HEK293 (cell line): ENCODE measurements around the gene ZNF337.

Experiments used
- CTCF ChIA-PET: fragments of 350-600 bp; formaldehyde crosslinking; extraction: SDS; loops from one replicate; lab custom pipeline; 2021; ENCODE audit warnings: antibody characterized with exemption; lab: Yijun Ruan, JAX
- POLR2A ChIA-PET: fragments of 300-600 bp; formaldehyde crosslinking; extraction: SDS; loops from one replicate; lab custom pipeline; 2020; ENCODE audit warnings: antibody characterized with exemption, inconsistent platforms; lab: Yijun Ruan, JAX
- H3K27ac ChIP-seq: fragments of 200-500 bp; sonication (Bioruptor generic); 2 replicates; pipeline ENCODE4 v1.5.1; 2014; ENCODE audit warnings: low read depth, low read length, control low read depth, inconsistent platforms; ENCODE audit errors: extremely low read depth
- H3K36me3 ChIP-seq, 2 experiments: fragments of 200-500 bp in 1 of 2; sonication (Bioruptor generic) in 1 of 2; 1 replicate in 1 of 2; 2 replicates in 1 of 2; pipeline ENCODE4 v1.5.1; 2014 to 2017; ENCODE audit warnings: inconsistent platforms in 2 of 2, low read length in 2 of 2; ENCODE audit not compliant: control insufficient read depth in 2 of 2, insufficient read depth in 1 of 2
- H3K4me1 ChIP-seq: fragments of 200-500 bp; sonication (Bioruptor generic); 2 replicates; pipeline ENCODE4 v1.5.1; 2014; ENCODE audit warnings: mild to moderate bottlenecking, low read length, inconsistent platforms; ENCODE audit not compliant: control insufficient read depth, insufficient read depth
- H3K4me3 ChIP-seq: 2 replicates; pipeline ENCODE4 v1.5.1; 2011; ENCODE audit warnings: low read depth, mild to moderate bottlenecking, control low read depth, low read length, moderate library complexity
- H3K9me3 ChIP-seq: fragments of 200-500 bp; sonication (Bioruptor generic); 2 replicates; pipeline ENCODE4 v1.5.1; 2014; ENCODE audit warnings: low read depth, low read length, inconsistent platforms; ENCODE audit not compliant: control insufficient read depth, insufficient read depth
- KLF7 ChIP-seq: fragments of 450-650 bp; formaldehyde crosslinking; IDR thresholded peaks from 2 replicates; pipeline ENCODE4 v1.5.1; 2016; ENCODE audit warnings: missing biosample characterization, missing genetic modification characterization, borderline replicate concordance
- ZEB2 ChIP-seq: fragments of 450-650 bp; formaldehyde crosslinking; IDR thresholded peaks from 2 replicates; pipeline ENCODE4 v1.5.1; 2016; ENCODE audit warnings: missing biosample characterization, missing genetic modification characterization
- ZNF112 ChIP-seq: fragments of 450-650 bp; formaldehyde crosslinking; IDR thresholded peaks from 2 replicates; pipeline ENCODE4 v1.5.0; 2017; ENCODE audit warnings: missing biosample characterization, missing genetic modification characterization
- ZNF157 ChIP-seq: fragments of 450-650 bp; formaldehyde crosslinking; IDR thresholded peaks from 2 replicates; pipeline ENCODE4 v1.5.1; 2016; ENCODE audit warnings: missing biosample characterization, missing genetic modification characterization
- ZNF184 ChIP-seq: fragments of 450-650 bp; IDR thresholded peaks from 2 replicates; pipeline ENCODE4 v1.5.1; 2018; ENCODE audit warnings: missing biosample characterization, mild to moderate bottlenecking, missing genetic modification characterization
- ZNF223 ChIP-seq: fragments of 450-650 bp; formaldehyde crosslinking; IDR thresholded peaks from 2 replicates; pipeline ENCODE4 v1.5.1; 2016; ENCODE audit warnings: missing biosample characterization, missing genetic modification characterization
- ZNF521 ChIP-seq: fragments of 450-650 bp; formaldehyde crosslinking; IDR thresholded peaks from 2 replicates; pipeline ENCODE4 v1.5.1; 2017; ENCODE audit warnings: missing biosample characterization, mild to moderate bottlenecking, missing genetic modification characterization
- ZNF585B ChIP-seq: fragments of 450-650 bp; formaldehyde crosslinking; IDR thresholded peaks from 2 replicates; pipeline ENCODE4 v1.5.1; 2016; ENCODE audit warnings: missing biosample characterization, missing genetic modification characterization
- ZNF768 ChIP-seq: fragments of 450-650 bp; formaldehyde crosslinking; IDR thresholded peaks from 2 replicates; pipeline ENCODE4 v1.5.1; 2018; ENCODE audit warnings: missing biosample characterization, mild to moderate bottlenecking, missing genetic modification characterization
- ZNF791 ChIP-seq: fragments of 450-650 bp; formaldehyde crosslinking; IDR thresholded peaks from 2 replicates; pipeline ENCODE4 v1.5.1; 2016; ENCODE audit warnings: missing biosample characterization, missing genetic modification characterization
- ZNF830 ChIP-seq: fragments of 450-650 bp; IDR thresholded peaks from 2 replicates; pipeline ENCODE4 v1.5.0; 2018; ENCODE audit warnings: missing biosample characterization, missing genetic modification characterization, low read depth, mild to moderate bottlenecking, moderate library complexity
- ZSCAN23 ChIP-seq: fragments of 450-650 bp; formaldehyde crosslinking; IDR thresholded peaks from 2 replicates; pipeline ENCODE4 v1.5.1; 2016; ENCODE audit warnings: missing biosample characterization, missing genetic modification characterization
- TF ChIP-seq, protein P1 (sequence below): fragments of 450-650 bp; formaldehyde crosslinking; IDR thresholded peaks from 2 replicates; pipeline ENCODE4 v1.5.1; 2016; ENCODE audit warnings: missing biosample characterization, missing genetic modification characterization, low read depth
- TF ChIP-seq, protein P2 (sequence below): fragments of 450-650 bp; formaldehyde crosslinking; IDR thresholded peaks from 2 replicates; pipeline ENCODE4 v1.5.1; 2017; ENCODE audit warnings: missing biosample characterization, missing genetic modification characterization
- TF ChIP-seq, protein P3 (sequence below): fragments of 450-650 bp; formaldehyde crosslinking; IDR thresholded peaks from 2 replicates; pipeline ENCODE4; 2016; ENCODE audit warnings: missing biosample characterization, missing genetic modification characterization
- TF ChIP-seq, protein P4 (sequence below): fragments of 450-650 bp; formaldehyde crosslinking; conservative IDR thresholded peaks from 2 replicates; pipeline ENCODE4 v1.5.1; 2016; ENCODE audit warnings: low read depth, missing biosample characterization, missing genetic modification characterization
- TF ChIP-seq, protein P5 (sequence below): fragments of 450-650 bp; formaldehyde crosslinking; IDR thresholded peaks from 2 replicates; pipeline ENCODE4 v1.5.1; 2016; ENCODE audit warnings: missing biosample characterization, missing genetic modification characterization
- TF ChIP-seq, protein P6 (sequence below): fragments of 450-650 bp; formaldehyde crosslinking; IDR thresholded peaks from 2 replicates; pipeline ENCODE4 v1.5.1; 2016; ENCODE audit warnings: missing biosample characterization, missing genetic modification characterization

The ZNF337 gene

DNA sequence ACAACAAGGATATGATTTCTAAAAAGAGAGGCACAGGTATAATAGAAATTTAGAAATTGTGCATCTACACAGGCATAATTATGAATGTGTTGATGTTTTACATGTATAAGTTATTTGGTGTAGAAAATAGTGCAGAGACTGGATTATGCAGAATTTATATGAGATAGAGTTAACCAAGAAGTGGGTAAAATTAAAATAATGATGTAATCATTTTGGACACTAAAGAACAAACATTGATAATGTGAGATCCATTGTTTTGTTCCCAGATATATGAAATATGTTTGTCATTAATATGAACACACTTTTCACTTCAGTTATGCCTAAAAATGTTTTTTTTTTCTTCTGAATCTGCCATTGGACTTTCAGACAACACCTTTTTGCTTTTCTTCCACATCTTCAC lies 37.2 kb upstream of the ZNF337 start:
- POLR2A ChIA-PET: no interaction called here
- Histone ChIP-seq H3K36me3 (no peaks in the 10 kb centered on the region), H3K27ac (no peak overlapping the region), H3K9me3 (no peaks in the 10 kb centered on the region), H3K4me3 (no peak overlapping the region), H3K4me1 (no peaks in the 10 kb centered on the region)
- CTCF ChIA-PET: no interaction called here
- TF ChIP-seq, protein P1, sequence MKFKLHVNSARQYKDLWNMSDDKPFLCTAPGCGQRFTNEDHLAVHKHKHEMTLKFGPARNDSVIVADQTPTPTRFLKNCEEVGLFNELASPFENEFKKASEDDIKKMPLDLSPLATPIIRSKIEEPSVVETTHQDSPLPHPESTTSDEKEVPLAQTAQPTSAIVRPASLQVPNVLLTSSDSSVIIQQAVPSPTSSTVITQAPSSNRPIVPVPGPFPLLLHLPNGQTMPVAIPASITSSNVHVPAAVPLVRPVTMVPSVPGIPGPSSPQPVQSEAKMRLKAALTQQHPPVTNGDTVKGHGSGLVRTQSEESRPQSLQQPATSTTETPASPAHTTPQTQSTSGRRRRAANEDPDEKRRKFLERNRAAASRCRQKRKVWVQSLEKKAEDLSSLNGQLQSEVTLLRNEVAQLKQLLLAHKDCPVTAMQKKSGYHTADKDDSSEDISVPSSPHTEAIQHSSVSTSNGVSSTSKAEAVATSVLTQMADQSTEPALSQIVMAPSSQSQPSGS (tag by site-specific recombination): peak; percentile 78
- TF ChIP-seq ZSCAN23: no peak

DNA sequence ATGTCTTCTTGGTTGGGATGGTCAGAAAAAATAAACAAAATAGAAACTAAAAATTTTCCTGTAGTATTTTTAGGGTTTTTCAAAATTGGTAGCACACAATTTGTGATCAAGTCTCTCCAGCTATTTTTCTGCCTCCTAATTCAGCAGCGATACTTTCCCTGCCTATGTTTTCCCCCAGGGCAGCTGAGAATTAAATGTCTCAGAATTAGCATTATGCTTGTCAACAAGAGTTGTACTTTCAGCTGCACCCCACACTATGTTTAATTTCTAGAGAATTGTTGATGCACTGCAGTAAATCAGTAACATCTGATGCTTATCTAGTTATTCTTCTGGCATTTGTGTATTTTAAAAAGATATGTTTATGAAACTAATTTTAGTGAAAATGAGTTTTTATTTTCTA lies 34.2 kb upstream of the ZNF337 start:
- CTCF ChIA-PET: interaction anchor here (0.6 kb wide), 1 partner anchor 50 kb away, joined by 3 read pairs; no protein-coding TSS in a partner anchor
- no peaks in the 10 kb centered on the region for H3K36me3 ChIP-seq
- TF ChIP-seq ZNF830: no peak
- no peak for TF ChIP-seq ZNF768
- no peak for TF ChIP-seq ZEB2 (tag by site-specific recombination)
- no peak for TF ChIP-seq ZNF585B
- TF ChIP-seq ZNF157: no peak
- no peak for TF ChIP-seq ZNF112 (tag by site-specific recombination)
- TF ChIP-seq ZNF521 (tag by site-specific recombination): no peak
- TF ChIP-seq, protein P2, sequence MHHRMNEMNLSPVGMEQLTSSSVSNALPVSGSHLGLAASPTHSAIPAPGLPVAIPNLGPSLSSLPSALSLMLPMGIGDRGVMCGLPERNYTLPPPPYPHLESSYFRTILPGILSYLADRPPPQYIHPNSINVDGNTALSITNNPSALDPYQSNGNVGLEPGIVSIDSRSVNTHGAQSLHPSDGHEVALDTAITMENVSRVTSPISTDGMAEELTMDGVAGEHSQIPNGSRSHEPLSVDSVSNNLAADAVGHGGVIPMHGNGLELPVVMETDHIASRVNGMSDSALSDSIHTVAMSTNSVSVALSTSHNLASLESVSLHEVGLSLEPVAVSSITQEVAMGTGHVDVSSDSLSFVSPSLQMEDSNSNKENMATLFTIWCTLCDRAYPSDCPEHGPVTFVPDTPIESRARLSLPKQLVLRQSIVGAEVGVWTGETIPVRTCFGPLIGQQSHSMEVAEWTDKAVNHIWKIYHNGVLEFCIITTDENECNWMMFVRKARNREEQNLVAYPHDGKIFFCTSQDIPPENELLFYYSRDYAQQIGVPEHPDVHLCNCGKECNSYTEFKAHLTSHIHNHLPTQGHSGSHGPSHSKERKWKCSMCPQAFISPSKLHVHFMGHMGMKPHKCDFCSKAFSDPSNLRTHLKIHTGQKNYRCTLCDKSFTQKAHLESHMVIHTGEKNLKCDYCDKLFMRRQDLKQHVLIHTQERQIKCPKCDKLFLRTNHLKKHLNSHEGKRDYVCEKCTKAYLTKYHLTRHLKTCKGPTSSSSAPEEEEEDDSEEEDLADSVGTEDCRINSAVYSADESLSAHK (tag by site-specific recombination): no peak
- no peak for TF ChIP-seq ZNF791 (tag by site-specific recombination)
- TF ChIP-seq, protein P3, sequence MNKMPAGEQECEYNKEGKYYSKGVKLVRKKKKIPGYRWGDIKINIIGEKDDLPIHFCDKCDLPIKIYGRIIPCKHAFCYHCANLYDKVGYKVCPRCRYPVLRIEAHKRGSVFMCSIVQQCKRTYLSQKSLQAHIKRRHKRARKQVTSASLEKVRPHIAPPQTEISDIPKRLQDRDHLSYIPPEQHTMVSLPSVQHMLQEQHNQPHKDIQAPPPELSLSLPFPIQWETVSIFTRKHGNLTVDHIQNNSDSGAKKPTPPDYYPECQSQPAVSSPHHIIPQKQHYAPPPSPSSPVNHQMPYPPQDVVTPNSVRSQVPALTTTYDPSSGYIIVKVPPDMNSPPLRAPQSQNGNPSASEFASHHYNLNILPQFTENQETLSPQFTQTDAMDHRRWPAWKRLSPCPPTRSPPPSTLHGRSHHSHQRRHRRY (tag by site-specific recombination): no peak
- TF ChIP-seq, protein P4, sequence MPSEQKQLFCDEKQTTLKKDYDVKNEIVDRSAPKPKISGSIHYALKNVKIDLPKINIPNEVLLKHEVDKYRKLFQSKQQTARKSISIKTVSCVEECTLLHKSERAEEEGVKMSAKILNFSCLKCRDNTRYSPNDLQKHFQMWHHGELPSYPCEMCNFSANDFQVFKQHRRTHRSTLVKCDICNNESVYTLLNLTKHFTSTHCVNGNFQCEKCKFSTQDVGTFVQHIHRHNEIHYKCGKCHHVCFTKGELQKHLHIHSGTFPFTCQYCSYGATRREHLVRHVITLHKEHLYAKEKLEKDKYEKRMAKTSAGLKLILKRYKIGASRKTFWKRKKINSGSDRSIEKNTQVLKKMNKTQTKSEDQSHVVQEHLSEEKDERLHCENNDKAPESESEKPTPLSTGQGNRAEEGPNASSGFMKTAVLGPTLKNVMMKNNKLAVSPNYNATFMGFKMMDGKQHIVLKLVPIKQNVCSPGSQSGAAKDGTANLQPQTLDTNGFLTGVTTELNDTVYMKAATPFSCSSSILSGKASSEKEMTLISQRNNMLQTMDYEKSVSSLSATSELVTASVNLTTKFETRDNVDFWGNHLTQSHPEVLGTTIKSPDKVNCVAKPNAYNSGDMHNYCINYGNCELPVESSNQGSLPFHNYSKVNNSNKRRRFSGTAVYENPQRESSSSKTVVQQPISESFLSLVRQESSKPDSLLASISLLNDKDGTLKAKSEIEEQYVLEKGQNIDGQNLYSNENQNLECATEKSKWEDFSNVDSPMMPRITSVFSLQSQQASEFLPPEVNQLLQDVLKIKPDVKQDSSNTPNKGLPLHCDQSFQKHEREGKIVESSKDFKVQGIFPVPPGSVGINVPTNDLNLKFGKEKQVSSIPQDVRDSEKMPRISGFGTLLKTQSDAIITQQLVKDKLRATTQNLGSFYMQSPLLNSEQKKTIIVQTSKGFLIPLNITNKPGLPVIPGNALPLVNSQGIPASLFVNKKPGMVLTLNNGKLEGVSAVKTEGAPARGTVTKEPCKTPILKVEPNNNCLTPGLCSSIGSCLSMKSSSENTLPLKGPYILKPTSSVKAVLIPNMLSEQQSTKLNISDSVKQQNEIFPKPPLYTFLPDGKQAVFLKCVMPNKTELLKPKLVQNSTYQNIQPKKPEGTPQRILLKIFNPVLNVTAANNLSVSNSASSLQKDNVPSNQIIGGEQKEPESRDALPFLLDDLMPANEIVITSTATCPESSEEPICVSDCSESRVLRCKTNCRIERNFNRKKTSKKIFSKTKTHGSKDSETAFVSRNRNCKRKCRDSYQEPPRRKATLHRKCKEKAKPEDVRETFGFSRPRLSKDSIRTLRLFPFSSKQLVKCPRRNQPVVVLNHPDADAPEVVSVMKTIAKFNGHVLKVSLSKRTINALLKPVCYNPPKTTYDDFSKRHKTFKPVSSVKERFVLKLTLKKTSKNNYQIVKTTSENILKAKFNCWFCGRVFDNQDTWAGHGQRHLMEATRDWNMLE (tag by site-specific recombination): no peak
- TF ChIP-seq, protein P5, sequence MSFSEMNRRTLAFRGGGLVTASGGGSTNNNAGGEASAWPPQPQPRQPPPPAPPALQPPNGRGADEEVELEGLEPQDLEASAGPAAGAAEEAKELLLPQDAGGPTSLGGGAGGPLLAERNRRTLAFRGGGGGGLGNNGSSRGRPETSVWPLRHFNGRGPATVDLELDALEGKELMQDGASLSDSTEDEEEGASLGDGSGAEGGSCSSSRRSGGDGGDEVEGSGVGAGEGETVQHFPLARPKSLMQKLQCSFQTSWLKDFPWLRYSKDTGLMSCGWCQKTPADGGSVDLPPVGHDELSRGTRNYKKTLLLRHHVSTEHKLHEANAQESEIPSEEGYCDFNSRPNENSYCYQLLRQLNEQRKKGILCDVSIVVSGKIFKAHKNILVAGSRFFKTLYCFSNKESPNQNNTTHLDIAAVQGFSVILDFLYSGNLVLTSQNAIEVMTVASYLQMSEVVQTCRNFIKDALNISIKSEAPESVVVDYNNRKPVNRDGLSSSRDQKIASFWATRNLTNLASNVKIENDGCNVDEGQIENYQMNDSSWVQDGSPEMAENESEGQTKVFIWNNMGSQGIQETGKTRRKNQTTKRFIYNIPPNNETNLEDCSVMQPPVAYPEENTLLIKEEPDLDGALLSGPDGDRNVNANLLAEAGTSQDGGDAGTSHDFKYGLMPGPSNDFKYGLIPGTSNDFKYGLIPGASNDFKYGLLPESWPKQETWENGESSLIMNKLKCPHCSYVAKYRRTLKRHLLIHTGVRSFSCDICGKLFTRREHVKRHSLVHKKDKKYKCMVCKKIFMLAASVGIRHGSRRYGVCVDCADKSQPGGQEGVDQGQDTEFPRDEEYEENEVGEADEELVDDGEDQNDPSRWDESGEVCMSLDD (tag by site-specific recombination): no peak
- TF ChIP-seq ZNF223 (tag by site-specific recombination): no peak
- TF ChIP-seq, protein P6, sequence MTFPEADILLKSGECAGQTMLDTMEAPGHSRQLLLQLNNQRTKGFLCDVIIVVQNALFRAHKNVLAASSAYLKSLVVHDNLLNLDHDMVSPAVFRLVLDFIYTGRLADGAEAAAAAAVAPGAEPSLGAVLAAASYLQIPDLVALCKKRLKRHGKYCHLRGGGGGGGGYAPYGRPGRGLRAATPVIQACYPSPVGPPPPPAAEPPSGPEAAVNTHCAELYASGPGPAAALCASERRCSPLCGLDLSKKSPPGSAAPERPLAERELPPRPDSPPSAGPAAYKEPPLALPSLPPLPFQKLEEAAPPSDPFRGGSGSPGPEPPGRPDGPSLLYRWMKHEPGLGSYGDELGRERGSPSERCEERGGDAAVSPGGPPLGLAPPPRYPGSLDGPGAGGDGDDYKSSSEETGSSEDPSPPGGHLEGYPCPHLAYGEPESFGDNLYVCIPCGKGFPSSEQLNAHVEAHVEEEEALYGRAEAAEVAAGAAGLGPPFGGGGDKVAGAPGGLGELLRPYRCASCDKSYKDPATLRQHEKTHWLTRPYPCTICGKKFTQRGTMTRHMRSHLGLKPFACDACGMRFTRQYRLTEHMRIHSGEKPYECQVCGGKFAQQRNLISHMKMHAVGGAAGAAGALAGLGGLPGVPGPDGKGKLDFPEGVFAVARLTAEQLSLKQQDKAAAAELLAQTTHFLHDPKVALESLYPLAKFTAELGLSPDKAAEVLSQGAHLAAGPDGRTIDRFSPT (tag by site-specific recombination): no peak
- TF ChIP-seq ZNF184 (tag by site-specific recombination): no peak
- no peak for TF ChIP-seq KLF7 (tag by site-specific recombination)

More for the DNA sequence above, 34.2 kb upstream of the ZNF337 start:
- H3K27ac ChIP-seq: no peak overlapping the region
- H3K4me3 ChIP-seq: no peak overlapping the region
- H3K9me3 ChIP-seq: no peaks in the 10 kb centered on the region
- no peaks in the 10 kb centered on the region for H3K4me1 ChIP-seq
- POLR2A ChIA-PET: no interaction called here
